Measurements from ENCODE around the gene CARM1. TPM values are rescaled to one million over a fixed set of nuclear protein-coding genes. Genes with fewer than 3 reads are reported as not detected.
"Not testable (repeated sequence)": the region's sequence is repeated elsewhere in the genome, so short reads cannot be mapped to it uniquely, and the experiment has no call there.

Gene CARM1
- total RNA-seq, 1 experiment from 2014 or later, result 117 TPM

DNA sequence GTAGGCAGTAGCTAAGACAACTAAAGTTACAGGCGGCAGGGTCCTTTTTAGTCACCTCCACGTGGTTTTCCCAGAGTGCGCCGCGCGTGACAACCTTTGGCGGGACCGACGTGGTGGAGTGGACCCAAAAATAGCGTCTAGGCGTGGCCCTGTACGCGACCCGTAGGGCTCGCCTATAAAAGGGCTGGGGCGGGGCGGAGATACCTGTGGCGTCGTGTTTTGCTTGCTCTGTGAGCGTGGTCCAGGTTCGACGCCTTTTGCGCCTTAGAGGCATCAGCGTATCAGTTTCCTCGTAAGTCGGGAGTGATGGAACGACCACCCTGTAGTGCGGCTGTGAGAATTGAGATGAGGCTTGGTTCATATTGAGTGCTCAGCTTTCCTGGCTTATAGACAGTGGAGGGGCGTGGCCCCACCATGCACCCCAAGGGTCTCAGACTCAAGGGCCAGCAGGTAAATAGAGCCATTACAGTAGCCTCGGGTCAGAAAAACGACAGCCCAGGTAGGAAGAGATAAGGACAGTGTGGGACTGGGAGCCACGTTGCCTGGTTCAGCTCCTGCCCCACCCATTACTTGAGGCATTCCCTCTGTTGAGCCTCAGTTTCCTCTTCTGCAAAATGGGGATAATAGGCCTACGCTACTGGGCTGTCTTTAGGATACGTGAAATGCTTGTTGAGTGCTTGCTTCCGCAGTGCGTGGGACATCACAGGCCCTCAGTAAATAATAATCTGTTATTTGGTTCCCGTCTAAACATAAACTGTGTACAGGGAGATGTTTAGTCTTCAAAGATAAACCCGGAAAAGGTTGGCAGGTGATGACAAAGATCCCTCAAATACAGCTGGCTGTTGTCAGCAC is 34.6 kb upstream of the CARM1 start:
- peaks cover 7% of the 10 kb centered on the region for H3K36me3 ChIP-seq (replicated peaks; ENCODE audit: control insufficient read depth, insufficient read depth, low read length)
- no peaks in the 10 kb centered on the region; the same call in 1 of the 2 replicates for H3K27me3 ChIP-seq (ENCODE audit: control insufficient read depth, insufficient read depth, low read length)
- peak overlapping the region; percentile 72 for H3K4me3 ChIP-seq (ENCODE audit: insufficient read depth, low read depth, low read length)
- no peak for DNase-seq

DNA sequence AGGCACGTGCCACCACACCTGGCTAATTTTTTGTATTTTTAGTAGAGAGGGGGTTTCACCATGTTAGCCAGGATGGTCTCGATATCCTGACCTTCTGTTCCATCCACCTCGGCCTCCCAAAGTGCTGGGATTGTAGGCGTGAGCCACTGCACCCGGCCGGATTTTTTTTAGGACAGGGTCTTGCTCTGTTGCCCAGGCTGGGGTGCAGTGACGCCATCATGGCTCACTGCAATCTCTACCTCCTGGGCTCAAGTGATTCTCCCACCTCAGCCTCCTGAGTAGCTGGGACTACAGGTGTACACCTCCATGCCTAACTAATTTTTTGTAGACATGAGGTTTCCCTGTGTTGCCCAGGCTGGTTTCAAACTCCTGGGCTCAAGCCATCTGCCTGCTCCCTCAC is 33.7 kb upstream of the CARM1 start:
- H3K4me3 ChIP-seq (ENCODE audit: insufficient read depth, low read depth, low read length); DNase-seq; H3K36me3 ChIP-seq (replicated peaks; ENCODE audit: control insufficient read depth, insufficient read depth, low read length); H3K27me3 ChIP-seq (ENCODE audit: control insufficient read depth, insufficient read depth, low read length): not testable (repeated sequence)

DNA sequence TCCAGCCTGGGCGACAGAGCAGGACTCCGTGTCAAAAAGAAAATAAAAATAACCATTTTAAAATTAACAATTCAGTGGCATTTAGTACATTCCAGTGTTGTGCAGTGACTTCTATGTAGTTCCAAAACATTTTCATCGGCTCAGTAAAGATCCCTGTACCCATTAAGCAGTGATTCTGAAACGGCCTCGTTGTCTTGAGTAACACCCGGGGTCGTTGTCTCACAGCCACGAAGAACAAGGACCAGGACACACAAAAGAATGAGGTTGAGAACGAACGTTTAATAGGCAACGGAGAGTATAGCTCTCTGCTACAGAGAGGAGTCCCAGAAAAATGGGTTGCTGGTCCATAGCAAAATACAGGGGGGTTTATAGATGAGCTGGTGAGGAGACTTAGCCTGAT is 33.0 kb upstream of the CARM1 start:
- peak; percentile 17 for DNase-seq
- peaks cover 3% of the 10 kb centered on the region; the same call in 1 of the 2 replicates for H3K36me3 ChIP-seq (replicated peaks; ENCODE audit: control insufficient read depth, insufficient read depth, low read length)
- H3K27me3 ChIP-seq (ENCODE audit: control insufficient read depth, insufficient read depth, low read length), result no peaks in the 10 kb centered on the region; the same call in 1 of the 2 replicates
- no peak overlapping the region for H3K4me3 ChIP-seq (ENCODE audit: insufficient read depth, low read depth, low read length)

DNA sequence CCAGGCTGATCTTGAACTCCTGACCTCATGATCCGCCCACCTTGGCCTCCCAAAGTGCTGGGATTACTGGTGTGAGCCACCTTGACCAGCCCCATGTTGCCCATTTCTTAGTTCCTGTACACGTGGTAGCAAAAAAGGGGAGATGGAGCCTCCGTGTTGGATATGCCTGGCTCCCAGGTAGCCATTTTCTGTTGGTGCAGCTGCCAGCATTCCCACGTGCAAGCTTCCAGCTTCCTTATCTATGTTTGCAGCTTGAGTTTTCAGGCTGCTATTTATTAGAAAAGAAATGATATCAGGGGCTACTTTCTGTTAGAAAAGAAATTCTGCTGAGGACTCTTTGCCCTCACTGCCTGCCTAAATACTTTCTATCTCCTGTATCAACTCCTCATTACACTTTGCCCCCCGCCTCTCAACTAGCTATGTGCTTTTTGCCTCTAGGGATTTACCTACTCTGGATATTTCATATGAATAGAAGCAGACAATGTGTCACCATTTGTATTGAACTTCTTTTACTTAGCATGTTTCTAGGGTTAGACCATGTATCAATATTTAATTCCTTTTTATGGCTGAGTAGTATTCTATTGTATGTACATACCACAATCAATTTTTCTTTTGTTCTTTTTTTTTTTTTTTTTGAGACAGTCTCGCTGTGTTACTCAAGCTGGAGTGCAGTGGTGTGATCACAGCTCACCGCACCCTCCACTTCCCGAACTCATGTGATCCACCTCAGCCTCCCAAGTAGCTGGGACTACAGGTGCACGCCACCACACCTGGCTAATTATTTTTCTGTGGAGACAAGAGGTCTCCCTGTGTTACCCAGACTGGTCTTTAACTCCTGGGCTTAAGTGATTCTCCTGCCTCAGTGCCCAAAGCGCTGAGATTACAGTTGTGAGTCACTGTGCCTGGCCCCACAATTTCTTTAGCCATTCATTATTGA is 32.0 kb upstream of the CARM1 start:
- DNase-seq, result no peak
- H3K4me3 ChIP-seq (ENCODE audit: insufficient read depth, low read depth, low read length), result no peak overlapping the region
- no peaks in the 10 kb centered on the region; the same call in 1 of the 2 replicates for H3K27me3 ChIP-seq (ENCODE audit: control insufficient read depth, insufficient read depth, low read length)

DNA sequence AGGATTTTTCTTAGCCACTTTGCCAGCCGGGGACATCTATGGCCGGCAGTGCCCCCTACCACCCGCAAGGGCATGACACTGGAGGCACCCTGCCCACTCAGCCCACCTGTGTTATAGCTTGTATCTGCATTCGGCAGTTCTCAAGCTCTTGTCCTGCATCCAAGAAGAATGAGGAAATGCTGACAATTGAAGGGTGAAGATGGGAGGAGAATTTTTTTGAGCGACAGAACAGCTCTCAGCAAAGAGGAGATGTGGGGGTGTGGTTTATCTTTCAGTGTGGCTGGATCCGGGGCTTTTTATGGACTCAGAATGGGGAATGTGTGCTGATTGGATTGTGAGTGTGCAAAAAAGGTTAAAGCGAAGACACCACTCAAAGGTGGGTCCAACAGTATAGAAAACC is 28.6 kb upstream of the CARM1 start:
- Histone ChIP-seq H3K4me3 (ENCODE audit: insufficient read depth, low read depth, low read length) (no peak overlapping the region), H3K27me3 (ENCODE audit: control insufficient read depth, insufficient read depth, low read length) (no peaks in the 10 kb centered on the region), H3K36me3 (replicated peaks; ENCODE audit: control insufficient read depth, insufficient read depth, low read length) (no peaks in the 10 kb centered on the region)
- peak; percentile 30 for DNase-seq

More for the DNA sequence above, 32.0 kb upstream of the CARM1 start:
- no peaks in the 10 kb centered on the region for H3K36me3 ChIP-seq (replicated peaks; ENCODE audit: control insufficient read depth, insufficient read depth, low read length)

DNA sequence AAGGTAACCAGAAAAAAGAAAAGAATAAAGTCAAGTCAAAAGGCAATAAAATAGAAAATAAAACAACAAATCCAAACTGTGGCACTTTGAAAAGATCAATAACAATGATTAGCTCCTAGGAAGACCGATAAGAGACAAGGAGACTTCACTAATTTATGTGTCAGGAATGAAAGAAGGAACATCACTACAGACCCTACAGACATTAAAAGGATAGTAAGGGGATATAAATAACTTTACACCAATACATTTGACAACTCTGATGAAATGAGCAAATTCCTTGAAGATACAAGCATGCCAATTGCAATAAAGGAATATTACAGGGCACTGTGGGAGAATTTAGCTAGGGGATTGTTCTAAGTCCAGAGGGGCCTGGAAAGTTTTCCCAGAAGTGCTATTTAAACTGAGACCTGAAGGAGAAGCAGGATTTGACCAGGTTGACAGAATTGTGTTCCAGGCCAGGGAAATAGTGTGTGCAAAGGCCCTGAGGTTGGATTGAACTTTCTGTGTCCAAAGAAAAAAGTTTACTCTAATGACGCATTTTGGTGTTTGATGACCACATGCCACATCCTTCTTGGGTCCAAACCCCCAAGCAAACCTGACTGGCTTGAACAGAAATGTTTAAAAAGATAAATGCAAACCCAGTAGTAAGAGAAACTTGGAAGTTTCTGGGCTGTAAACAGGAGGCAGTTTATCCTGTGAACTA is 24.7 kb upstream of the CARM1 start:
- Histone ChIP-seq H3K27me3 (ENCODE audit: control insufficient read depth, insufficient read depth, low read length) (no peaks in the 10 kb centered on the region), H3K4me3 (ENCODE audit: insufficient read depth, low read depth, low read length) (no peak overlapping the region), H3K36me3 (replicated peaks; ENCODE audit: control insufficient read depth, insufficient read depth, low read length) (no peaks in the 10 kb centered on the region)
- no peak for DNase-seq

DNA sequence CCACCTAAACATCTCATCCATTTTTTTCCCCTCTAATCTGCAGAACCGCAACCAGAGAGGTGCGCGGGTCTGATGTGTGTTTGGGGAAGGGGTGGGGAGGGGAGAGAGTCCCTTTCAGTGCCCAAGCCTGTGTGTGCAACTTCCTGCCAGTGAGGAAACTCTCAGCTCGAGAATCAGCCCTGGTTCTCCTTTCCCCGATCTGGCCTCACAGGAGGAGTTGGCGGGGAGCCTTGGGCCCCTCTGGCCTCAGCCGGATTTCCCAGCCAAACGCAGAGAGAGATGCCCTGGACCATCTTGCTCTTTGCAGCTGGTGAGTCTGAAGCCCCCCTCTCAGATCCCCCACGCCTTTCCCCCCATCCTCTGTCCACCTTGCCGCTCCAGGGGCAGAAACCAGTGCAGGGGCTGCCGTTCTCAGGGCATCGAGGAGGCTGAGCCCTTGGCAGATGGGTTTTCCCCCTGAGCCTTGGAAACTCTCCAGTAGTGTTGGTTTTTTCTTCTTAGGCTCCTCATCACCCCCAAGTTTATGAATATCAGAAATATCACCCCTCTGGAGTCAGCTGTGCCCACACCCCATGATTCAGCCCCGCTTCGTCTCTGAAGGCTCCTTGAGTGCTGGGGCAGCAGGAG is 23.0 kb upstream of the CARM1 start, which contains the start of gene C19orf38:
TSS of gene C19orf38 (plus strand) at position 186 of the 627 bp plus-strand sequence. CDS start at position 280, 94 bp downstream.
- peak; percentile 38 for DNase-seq
- no peaks in the 10 kb centered on the region for H3K36me3 ChIP-seq (replicated peaks; ENCODE audit: control insufficient read depth, insufficient read depth, low read length)
- H3K27me3 ChIP-seq (ENCODE audit: control insufficient read depth, insufficient read depth, low read length), result no peaks in the 10 kb centered on the region
- no peak within 1 kb of the TSS for H3K4me3 ChIP-seq (ENCODE audit: insufficient read depth, low read depth, low read length)

DNA sequence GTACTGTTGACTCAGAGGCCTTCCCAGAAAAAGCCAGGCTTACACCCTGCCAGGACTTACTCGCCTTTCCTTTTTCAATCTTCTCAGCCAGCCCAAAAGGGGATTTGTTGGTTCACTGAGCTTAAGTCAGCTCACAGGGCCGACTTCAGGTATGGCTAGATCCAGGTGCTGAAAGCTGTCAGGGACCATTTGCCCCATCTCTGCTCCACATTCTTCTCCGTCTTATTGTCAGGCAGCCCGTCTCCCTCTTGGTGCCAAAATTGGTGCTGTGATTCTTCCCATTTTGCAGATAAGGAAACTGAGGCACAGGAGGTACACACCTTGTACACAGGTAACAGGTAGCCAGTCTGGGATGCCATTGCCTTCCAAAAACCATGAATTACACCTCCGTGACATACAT is 20.7 kb upstream of the CARM1 start:
- Histone ChIP-seq H3K27me3 (ENCODE audit: control insufficient read depth, insufficient read depth, low read length) (no peaks in the 10 kb centered on the region), H3K36me3 (replicated peaks; ENCODE audit: control insufficient read depth, insufficient read depth, low read length) (no peaks in the 10 kb centered on the region), H3K4me3 (ENCODE audit: insufficient read depth, low read depth, low read length) (no peak overlapping the region)
- no peak for DNase-seq

DNA sequence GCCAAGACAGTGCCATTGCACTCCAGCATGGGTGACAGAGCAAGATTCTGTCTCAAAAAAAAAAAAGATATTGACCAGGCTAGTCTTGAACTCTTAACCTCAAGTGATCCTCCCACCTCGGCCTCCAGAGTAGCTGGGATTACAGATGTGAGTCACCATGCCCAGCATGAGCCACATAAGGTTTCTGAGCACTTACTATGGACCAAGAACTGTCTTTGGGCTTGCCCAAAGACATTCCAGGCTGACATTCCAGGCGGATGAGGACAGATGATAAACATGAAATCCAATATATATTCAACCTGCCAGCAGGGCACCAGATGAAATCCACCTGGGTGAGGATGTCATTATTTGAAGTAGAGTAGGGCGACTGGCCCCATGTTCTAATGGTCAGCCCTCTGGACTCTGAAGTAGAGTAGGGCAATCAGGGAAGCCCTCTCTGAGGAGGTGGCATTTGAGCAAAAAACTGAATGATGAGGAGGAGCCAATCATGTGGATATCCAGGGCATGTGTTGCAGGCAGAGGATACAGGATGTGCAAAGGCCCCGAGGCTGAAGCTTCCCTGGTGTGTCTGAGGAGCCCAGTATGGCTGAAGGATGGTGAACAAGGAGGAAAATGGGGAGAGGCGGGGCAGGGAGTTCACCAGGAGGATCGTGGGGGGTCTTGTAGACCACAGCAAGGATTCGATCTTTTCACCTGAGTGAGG is 19.1 kb upstream of the CARM1 start:
- Histone ChIP-seq H3K4me3 (ENCODE audit: insufficient read depth, low read depth, low read length) (no peak overlapping the region), H3K36me3 (replicated peaks; ENCODE audit: control insufficient read depth, insufficient read depth, low read length) (no peaks in the 10 kb centered on the region), H3K27me3 (ENCODE audit: control insufficient read depth, insufficient read depth, low read length) (no peaks in the 10 kb centered on the region)
- DNase-seq, result no peak

DNA sequence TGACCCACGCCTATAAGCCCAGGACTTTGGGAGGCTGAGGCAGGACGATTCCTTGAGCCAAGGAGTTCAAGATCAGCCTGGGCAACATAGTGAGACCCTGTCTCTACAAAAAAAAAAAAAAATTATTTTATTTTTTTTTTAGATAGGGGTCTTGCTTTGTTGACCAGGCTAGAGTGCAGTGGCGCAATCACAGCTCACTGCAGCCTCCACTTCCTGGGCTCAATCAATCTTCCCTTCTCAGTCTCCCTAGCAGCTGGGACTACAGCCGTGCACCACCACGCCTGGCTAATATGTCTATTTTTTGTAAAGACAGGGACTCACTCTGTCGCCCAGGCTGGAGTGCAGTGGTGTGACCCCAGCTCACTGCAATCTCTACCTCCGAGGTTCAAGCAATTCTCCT is 18.4 kb upstream of the CARM1 start:
- H3K27me3 ChIP-seq (ENCODE audit: control insufficient read depth, insufficient read depth, low read length), result no peaks in the 10 kb centered on the region
- no peak for DNase-seq
- H3K36me3 ChIP-seq (replicated peaks; ENCODE audit: control insufficient read depth, insufficient read depth, low read length), result no peaks in the 10 kb centered on the region
- H3K4me3 ChIP-seq (ENCODE audit: insufficient read depth, low read depth, low read length), result no peak overlapping the region

DNA sequence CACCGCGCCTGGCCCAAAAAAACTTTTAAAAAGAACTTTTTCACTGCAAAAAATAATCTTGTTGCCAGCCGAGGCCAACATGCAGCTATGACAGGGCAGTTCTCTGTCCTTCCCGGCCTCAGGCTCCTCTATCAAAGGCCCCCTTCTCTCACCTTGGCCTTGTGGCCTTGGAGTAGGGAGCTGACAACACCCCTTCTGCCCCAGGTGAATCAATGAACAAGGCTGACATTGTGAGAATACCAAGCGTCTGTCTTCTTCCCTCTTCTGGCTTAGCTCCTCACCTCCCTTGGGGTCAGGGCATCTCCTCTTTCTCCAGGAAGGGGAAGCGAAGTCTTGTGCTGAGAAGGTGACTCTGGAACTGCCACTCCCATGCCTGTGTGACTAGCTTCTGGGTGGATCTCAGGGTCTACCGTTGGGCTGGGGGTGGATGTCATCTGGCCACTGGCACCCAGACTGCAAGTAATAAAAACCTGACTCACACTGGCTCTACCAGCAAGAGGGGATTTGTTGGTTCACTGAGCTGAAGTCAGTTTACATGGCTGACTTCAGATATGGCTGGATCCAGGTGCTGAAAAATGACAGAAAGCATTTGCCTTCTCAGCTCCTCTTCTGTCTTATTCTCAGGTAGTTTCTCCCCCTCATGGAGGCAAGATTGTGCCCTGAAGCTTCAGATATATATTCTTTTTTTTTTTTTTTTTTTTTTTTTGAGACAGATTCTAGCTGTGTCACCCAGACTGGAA is 16.8 kb upstream of the CARM1 start:
- no peak for DNase-seq

DNA sequence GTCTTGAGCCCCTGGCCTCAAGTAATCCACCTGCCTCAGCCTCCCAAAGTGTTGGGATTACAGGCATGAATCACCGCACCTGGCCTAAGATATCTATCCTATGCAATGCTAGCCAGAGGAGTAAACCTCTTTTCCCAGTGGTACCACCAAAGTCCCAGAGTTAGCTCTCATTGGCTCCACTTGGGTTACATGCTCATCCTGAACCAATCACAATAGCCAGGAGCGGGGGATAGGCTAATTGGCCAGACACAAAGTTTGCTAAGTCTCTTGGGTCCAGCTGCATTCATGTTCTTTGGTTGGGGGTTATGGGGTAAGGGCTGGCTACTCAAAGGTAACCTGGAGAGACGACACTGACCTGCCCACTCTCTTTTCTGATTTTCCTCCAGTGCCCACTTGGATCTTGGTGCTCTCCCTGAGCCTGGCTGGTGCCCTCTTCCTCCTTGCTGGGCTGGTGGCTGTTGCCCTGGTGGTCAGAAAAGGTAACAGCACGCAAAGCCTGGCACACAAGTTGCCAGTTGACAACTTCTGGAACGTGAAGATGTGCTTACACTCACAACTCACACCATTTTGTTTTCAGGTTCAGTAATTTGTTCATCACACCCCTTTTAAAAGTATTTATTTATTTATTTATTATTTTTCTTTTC is 15.4 kb upstream of the CARM1 start:
- Histone ChIP-seq H3K27me3 (ENCODE audit: control insufficient read depth, insufficient read depth, low read length) (no peaks in the 10 kb centered on the region), H3K36me3 (replicated peaks; ENCODE audit: control insufficient read depth, insufficient read depth, low read length) (no peaks in the 10 kb centered on the region), H3K4me3 (ENCODE audit: insufficient read depth, low read depth, low read length) (no peak overlapping the region)
- peak; percentile 64 for DNase-seq

More for the DNA sequence above, 16.8 kb upstream of the CARM1 start:
- no peaks in the 10 kb centered on the region for H3K36me3 ChIP-seq (replicated peaks; ENCODE audit: control insufficient read depth, insufficient read depth, low read length)
- H3K4me3 ChIP-seq (ENCODE audit: insufficient read depth, low read depth, low read length), result no peak overlapping the region
- H3K27me3 ChIP-seq (ENCODE audit: control insufficient read depth, insufficient read depth, low read length), result no peaks in the 10 kb centered on the region
